Immature natural killer cell (primary cell): ENCODE measurements around the gene FRMPD4. TPM values are rescaled to one million over a fixed set of nuclear protein-coding genes. Genes with fewer than 3 reads are reported as not detected.

Source experiments
- DNase-seq, 3 donors: peaks; one replicate each; pipeline ENCODE4 v3.0.0; 2022; ENCODE audit warnings: mixed read lengths in 1 of 3
- H3K27ac Mint-ChIP-seq, 6 donors: one replicate each; pipeline ENCODE4 v1.8.0; 2020; ENCODE audit warnings: mixed read lengths in 6 of 6, mild to moderate bottlenecking in 5 of 6, inconsistent platforms in 4 of 6, moderate library complexity in 3 of 6
- H3K27me3 Mint-ChIP-seq, 3 donors: one replicate each; pipeline ENCODE4 v1.8.0; 2020 to 2021; ENCODE audit warnings: low read depth in 3 of 3, mild to moderate bottlenecking in 3 of 3, mixed read lengths in 3 of 3, moderate library complexity in 3 of 3, inconsistent platforms in 1 of 3
- H3K36me3 Mint-ChIP-seq, 3 donors: one replicate each; pipeline ENCODE4 v1.8.0; 2020; ENCODE audit warnings: mixed read lengths in 3 of 3, inconsistent platforms in 2 of 3, mild to moderate bottlenecking in 2 of 3
- H3K4me1 Mint-ChIP-seq, 2 donors: one replicate each; pipeline ENCODE4 v1.8.0; 2020; ENCODE audit warnings: inconsistent platforms in 2 of 2, mild to moderate bottlenecking in 2 of 2, mixed read lengths in 2 of 2, moderate library complexity in 1 of 2
- H3K4me3 Mint-ChIP-seq, 5 donors: one replicate each; pipeline ENCODE4 v1.8.0; 2020; ENCODE audit warnings: mild to moderate bottlenecking in 5 of 5, mixed read lengths in 5 of 5, inconsistent platforms in 3 of 5, moderate library complexity in 3 of 5
- H3K9me3 Mint-ChIP-seq, 6 donors: one replicate each; pipeline ENCODE4 v1.8.0; 2020; ENCODE audit warnings: mild to moderate bottlenecking in 6 of 6, mixed read lengths in 6 of 6, inconsistent platforms in 4 of 6, moderate library complexity in 3 of 6
- polyA plus RNA-seq, 3 donors: library from polyadenylated mRNA; unstranded; fragments of 300-500 nt; fragmentation: Illumina TruSeq; gene quantifications; one replicate each; pipeline ENCODE4 v1.2.3, GENCODE V29; 2021

Gene FRMPD4
- polyA plus RNA-seq, 3 donors from 2014 or later: not detected

DNA sequence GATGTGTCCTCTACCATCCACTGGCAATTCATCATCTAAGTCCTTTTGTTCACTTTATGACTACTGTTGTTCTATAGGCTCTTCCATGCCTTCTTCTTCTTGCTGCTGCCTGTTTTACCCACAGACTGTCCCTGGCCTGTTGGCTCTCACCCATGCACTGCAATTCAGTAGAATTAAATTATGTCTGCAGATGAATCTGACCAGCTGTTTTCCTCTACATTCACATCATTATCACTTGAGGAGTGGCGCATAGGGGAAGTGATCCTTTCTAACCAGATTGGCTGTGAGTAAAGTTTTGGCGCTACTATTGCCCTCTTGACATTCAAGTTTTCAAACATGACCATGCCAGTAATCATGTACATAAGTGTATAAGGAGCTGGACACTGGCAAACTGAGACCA, 91.7 kb downstream of the FRMPD4 start:
- peaks cover 0 to 8% (median 2%) of the 10 kb centered on the region in 3 donors for H3K27me3 Mint-ChIP-seq
- no peak overlapping the region for H3K27ac Mint-ChIP-seq
- no peaks in the 10 kb centered on the region for H3K36me3 Mint-ChIP-seq

DNA sequence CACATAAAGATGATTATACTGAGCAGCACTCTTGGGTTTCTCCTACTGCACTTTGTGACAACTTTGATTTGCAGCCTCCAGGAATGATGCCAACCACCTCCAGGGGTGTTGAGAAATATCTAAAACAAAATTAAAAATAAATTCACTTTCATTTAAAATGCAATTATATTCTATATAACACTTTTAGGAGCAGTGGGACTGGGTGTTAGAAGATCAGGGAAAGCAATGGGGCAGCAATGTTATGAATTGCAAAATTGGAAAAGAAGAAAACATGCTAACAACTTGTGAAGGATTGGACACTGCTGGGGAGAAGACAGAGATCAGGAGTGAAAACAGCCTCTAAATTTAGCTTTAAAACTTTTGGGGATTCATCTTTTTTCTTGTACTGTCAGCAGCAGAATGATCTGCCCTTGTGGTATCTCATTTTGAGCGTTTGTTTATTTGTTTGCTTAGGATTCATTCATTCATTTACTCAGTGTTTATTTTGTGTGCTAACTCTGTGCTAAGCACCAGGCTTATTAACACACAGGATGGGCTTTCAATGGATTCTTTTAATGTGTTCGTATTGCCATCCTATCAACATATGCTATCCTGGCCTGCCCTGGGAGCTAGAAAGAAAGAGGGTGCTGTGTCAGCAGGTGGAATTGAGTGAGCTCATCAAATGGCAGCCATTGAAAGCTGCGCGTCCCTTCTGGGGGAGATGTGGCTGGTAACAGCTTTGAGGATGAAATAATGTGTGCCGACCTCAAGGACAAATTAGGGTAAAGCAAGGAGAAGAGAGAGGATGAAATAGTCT, 96.5 kb downstream of the FRMPD4 start:
- no peaks in the 10 kb centered on the region for H3K36me3 Mint-ChIP-seq
- DNase-seq: no peak
- H3K9me3 Mint-ChIP-seq: peaks cover 0 to 2% (median 0%) of the 10 kb centered on the region in 6 donors
- H3K4me1 Mint-ChIP-seq: no peaks in the 10 kb centered on the region
- H3K27me3 Mint-ChIP-seq: peaks cover 0 to 8% (median 2%) of the 10 kb centered on the region in 3 donors
- no peak overlapping the region for H3K4me3 Mint-ChIP-seq
- no peak overlapping the region for H3K27ac Mint-ChIP-seq

More for the DNA sequence above, 91.7 kb downstream of the FRMPD4 start:
- no peaks in the 10 kb centered on the region for H3K4me1 Mint-ChIP-seq
- H3K9me3 Mint-ChIP-seq: peaks cover 0 to 1% (median 0%) of the 10 kb centered on the region in 6 donors
- no peak for DNase-seq
- no peak overlapping the region for H3K4me3 Mint-ChIP-seq

DNA sequence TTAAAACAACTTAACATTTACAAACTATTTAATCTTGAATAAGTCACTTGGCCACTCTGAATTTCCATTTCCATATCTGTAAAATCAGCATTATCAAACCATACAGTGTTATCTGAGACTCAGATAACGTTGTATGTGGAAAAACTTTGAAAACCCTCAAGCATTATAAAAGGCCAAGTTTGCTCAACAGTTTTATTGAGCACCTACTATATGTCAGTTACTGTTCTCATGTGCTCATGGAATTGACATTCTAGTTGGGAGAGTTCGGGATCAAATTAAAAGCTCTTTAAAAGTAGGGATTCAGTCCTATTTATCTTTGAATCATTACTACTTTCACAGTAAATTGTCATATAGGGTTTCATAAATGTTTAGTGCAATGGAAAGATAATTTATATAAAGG, 97.9 kb downstream of the FRMPD4 start:
- peaks cover 0 to 4% (median 2%) of the 10 kb centered on the region in 3 donors for H3K27me3 Mint-ChIP-seq
- no peaks in the 10 kb centered on the region for H3K4me1 Mint-ChIP-seq
- DNase-seq: no peak
- H3K36me3 Mint-ChIP-seq: no peaks in the 10 kb centered on the region
- H3K27ac Mint-ChIP-seq: no peak overlapping the region
- no peak overlapping the region for H3K4me3 Mint-ChIP-seq
- H3K9me3 Mint-ChIP-seq: peaks cover 0 to 2% (median 0%) of the 10 kb centered on the region in 6 donors

DNA sequence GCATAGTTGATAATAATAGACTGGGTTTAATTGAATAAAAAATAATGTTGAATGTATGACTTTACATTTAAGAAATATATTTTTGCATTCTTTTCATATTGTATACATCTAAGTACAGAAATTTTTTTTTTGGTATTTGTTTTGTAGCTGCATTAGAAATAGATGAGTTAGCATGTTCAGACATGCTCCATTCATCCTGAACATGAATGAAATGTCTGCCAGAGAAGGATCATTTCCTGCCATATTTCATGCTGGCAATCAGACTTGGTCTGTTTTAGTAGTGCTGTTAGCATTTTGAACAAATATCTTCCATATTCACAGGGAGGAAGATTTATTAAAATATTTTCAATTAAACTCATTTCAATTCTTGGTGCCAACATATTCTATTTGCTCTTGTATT, 98.9 kb downstream of the FRMPD4 start:
- no peak for DNase-seq
- Mint-ChIP-seq H3K36me3 (no peaks in the 10 kb centered on the region), H3K4me3 (no peak overlapping the region), H3K9me3 (peaks cover 0 to 2% (median 0%) of the 10 kb centered on the region in 6 donors), H3K27me3 (peaks cover 0 to 3% (median 2%) of the 10 kb centered on the region in 3 donors), H3K4me1 (no peaks in the 10 kb centered on the region), H3K27ac (no peak overlapping the region)

DNA sequence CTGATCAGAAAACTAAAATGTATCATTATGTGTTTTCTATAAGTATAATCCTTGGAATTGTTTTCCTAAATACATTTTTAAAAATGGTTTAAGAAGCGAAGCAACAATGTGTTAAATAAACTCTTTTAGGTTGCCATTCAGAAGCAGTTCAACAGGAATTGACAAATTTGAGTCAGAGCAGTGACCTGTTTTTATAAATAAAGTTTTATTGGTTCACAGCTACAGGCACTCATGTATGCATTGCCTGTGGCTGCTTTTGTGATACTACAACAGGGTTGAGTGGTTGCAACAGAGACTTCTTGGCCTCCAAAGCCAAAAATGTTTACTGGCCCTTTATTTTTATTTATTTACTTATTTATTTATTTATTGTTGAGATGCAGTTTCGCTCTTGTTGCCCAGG, 99.5 kb downstream of the FRMPD4 start:
- H3K36me3 Mint-ChIP-seq: no peaks in the 10 kb centered on the region
- H3K27me3 Mint-ChIP-seq: peaks cover 0 to 3% (median 2%) of the 10 kb centered on the region in 3 donors
- DNase-seq: no peak
- no peak overlapping the region for H3K27ac Mint-ChIP-seq
- H3K4me3 Mint-ChIP-seq: no peak overlapping the region
- H3K4me1 Mint-ChIP-seq: no peaks in the 10 kb centered on the region
- peaks cover 0 to 2% (median 0%) of the 10 kb centered on the region in 6 donors for H3K9me3 Mint-ChIP-seq

DNA sequence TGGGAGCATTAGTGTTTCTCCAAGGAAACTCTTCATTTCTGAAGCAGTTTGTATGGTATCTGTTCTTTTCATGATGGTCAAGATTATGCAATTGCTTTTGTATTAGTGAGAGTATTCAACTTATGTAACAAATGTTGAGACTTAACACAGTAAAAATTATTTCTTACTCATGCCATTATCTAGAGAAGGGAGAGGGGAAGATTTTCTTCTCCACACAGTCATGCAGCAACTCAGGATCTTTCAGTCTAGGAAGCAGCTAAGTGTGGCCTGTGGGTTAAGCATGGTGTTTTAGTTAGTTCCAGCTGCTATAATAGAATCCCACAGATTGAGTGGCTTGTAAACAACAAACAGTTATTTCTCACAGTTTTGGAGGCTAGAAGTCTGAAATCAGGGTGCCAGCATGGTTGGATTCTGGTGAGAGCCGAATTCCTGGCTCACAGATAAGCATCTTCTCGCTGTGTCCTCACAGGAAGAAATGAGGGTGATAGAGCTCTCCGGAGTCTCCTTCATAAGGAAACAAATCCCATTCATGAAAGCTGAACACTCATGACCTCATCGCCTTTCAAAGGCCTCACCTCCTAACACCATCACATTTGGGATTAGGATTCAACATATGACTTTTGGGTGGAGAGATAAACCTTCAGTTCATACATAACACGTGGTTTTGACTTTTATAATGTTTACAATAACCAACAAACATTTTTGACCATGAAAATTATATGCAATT, 101.2 kb downstream of the FRMPD4 start:
- Mint-ChIP-seq H3K27ac (no peak overlapping the region), H3K27me3 (no peaks in the 10 kb centered on the region), H3K9me3 (peaks cover 0 to 2% (median 0%) of the 10 kb centered on the region in 6 donors), H3K4me3 (no peak overlapping the region), H3K4me1 (no peaks in the 10 kb centered on the region), H3K36me3 (no peaks in the 10 kb centered on the region)
- no peak for DNase-seq

DNA sequence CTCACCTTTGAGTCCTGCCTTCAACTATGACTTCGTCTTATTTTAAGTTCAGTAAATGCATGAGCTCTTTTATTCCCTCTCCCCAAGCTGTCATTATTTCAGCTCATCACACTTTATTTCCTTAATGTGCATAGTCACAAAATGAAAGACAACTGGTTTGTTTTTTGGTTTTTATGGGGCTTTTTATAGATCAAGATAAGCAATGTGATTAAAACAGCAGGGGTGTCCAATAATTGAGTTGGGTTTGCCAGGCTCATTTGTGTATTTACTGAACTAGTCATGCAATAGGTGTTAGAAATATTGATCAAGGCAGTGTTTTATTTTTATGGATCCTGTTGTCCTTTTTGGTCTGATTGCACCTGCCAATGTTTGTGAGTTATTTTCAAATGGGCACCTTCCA, 102.2 kb downstream of the FRMPD4 start:
- H3K27me3 Mint-ChIP-seq: no peaks in the 10 kb centered on the region
- H3K36me3 Mint-ChIP-seq: no peaks in the 10 kb centered on the region
- H3K9me3 Mint-ChIP-seq: peaks cover 0 to 2% (median 0%) of the 10 kb centered on the region in 6 donors
- no peak overlapping the region for H3K27ac Mint-ChIP-seq
- DNase-seq: no peak
- H3K4me1 Mint-ChIP-seq: no peaks in the 10 kb centered on the region
- H3K4me3 Mint-ChIP-seq: no peak overlapping the region

DNA sequence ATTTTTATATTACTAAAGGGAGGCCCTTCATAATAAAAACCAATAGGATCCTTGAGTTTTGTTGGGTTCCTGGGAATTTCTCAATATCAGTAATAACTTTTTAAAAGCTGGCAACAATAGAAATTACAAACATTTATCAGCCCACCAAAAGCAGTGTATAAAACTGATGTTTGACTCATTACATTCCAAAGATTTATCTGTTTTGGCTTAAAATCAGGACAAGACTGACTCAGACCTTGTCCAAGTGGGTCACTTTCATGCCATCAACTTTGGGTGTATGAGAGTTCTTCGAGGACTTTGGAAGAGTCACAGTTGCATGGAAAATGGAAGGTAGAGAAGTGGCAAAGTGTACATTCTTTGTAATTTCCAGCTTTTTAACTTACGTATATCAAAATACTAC, 102.8 kb downstream of the FRMPD4 start:
- Mint-ChIP-seq H3K9me3 (peaks cover 0 to 2% (median 0%) of the 10 kb centered on the region in 6 donors), H3K27me3 (no peaks in the 10 kb centered on the region), H3K4me1 (no peaks in the 10 kb centered on the region), H3K36me3 (no peaks in the 10 kb centered on the region), H3K4me3 (no peak overlapping the region), H3K27ac (no peak overlapping the region)
- DNase-seq: no peak

DNA sequence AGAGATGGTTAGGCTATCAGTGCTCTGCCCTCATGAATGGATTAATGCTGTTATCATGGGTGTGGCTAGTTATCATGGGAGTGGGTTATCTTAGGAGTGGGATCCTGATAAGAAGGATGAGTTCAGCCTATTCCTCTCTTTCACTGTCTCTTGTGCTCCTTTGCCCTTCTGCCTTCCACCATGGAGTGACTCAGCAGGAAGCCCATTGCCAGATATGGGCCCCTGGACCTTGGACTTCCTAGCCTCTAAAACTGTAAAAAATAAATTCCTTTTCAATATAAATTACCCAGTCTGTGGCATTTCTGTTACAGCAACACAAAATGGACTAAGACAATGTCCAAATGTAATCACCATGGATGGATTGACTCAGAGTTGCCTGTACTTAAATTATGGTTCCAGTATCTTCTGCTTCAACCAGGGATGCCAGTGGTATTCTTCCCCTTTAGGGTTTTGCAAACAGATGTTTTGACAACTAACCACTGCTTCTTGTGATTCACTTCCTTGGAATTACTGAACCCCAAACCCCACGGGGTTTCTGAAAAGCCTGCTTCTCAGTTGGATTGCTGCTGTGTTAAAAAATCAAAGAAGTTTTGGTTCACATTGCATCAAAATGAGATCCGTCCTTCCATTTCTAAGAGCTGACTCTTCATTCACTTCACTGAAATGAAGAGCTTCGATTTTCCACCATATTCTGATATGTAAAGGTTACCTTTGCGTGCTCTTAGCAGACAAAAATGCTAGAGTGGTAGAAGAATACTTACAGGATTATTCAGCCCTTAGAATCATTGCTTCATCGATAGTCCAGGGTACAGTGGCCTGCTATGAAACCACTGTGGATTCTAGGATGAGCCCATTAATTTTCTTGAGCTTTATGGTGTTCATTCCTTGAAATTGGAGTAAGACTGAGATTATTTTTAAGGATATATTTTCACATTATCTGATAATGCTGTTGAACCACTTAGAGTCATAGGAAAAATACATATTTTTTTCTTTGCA, 107.7 kb downstream of the FRMPD4 start:
- peaks cover 0 to 2% (median 0%) of the 10 kb centered on the region in 3 donors for H3K27me3 Mint-ChIP-seq
- H3K36me3 Mint-ChIP-seq: no peaks in the 10 kb centered on the region
- no peaks in the 10 kb centered on the region for H3K4me1 Mint-ChIP-seq
- H3K4me3 Mint-ChIP-seq: no peak overlapping the region
- peaks cover 0 to 1% (median 0%) of the 10 kb centered on the region in 6 donors for H3K9me3 Mint-ChIP-seq
- no peak for DNase-seq
- H3K27ac Mint-ChIP-seq: no peak overlapping the region

DNA sequence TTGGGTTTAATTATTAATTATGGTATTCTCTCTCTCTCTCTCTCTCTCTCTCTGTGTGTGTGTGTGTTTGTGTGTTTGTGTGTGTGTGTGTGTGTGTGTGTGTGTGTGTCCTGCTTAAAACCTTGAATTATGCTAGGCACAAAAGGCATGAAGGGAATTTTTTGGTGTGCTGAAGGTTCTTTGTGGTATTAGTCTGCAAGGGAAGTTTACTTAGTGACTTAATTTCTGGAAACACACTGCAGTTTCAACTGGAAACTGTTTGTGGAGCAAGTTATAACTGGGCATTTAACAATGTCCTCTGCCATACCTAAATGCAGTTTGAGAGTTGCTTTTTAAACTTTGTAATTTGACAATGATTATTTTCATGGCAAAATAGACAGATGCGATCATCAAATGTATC, 111.7 kb downstream of the FRMPD4 start:
- H3K4me1 Mint-ChIP-seq: no peaks in the 10 kb centered on the region
- H3K4me3 Mint-ChIP-seq: no peak overlapping the region
- no peak overlapping the region for H3K27ac Mint-ChIP-seq
- no peak for DNase-seq
- H3K27me3 Mint-ChIP-seq: peaks cover 3 to 5% (median 4%) of the 10 kb centered on the region in 3 donors
- no peaks in the 10 kb centered on the region for H3K36me3 Mint-ChIP-seq
- peaks cover 0 to 5% (median under 1%) of the 10 kb centered on the region in 6 donors for H3K9me3 Mint-ChIP-seq

DNA sequence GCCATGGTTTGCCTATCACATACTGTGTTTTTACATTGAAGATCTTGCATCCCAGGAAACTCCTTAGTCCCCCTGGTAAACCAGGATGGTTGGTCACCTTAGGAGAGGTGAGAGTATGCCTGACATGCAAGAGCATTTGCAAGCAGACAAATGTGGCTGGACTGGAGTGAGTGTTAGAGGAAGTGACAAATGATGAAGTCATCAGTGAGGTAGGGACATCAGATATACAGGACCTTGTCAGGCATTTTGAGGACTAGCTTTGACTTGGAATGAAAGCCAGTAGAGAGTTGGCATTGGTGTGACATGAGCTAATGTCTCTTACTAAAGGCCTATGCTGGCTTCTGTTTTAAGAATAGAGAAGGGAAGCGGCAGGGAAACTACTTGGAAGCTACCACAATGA, 124.9 kb downstream of the FRMPD4 start:
- H3K27ac Mint-ChIP-seq: no peak overlapping the region
- no peak for DNase-seq
- no peak overlapping the region for H3K4me3 Mint-ChIP-seq
- H3K27me3 Mint-ChIP-seq: peaks cover 0 to 4% (median 0%) of the 10 kb centered on the region in 3 donors
- no peaks in the 10 kb centered on the region for H3K4me1 Mint-ChIP-seq
- no peaks in the 10 kb centered on the region for H3K36me3 Mint-ChIP-seq
- peaks cover 0 to 5% (median 0%) of the 10 kb centered on the region in 6 donors for H3K9me3 Mint-ChIP-seq

DNA sequence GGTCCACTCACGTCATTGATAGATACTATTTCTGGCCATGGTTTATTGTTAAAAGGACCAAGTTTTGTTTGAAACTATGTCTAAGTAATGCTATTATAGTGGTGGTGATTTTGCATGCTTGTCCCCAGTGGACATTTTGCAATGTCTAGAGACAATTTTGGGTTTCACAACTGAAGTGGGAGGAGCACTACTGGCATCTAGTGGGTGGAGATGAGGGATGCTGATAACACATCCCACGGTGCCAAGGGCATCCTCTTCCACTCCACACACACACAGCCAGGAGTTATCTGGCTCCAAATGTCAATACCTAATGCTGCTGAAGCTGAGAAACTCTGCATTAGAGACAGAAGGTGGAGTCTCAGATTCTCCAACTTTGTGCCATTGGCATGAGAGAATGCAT, 131.2 kb downstream of the FRMPD4 start:
- Mint-ChIP-seq H3K4me3 (no peak overlapping the region), H3K9me3 (peaks cover 0 to 2% (median 0%) of the 10 kb centered on the region in 6 donors), H3K27ac (no peak overlapping the region), H3K36me3 (no peaks in the 10 kb centered on the region), H3K4me1 (no peaks in the 10 kb centered on the region), H3K27me3 (peaks cover 0 to 2% (median 0%) of the 10 kb centered on the region in 3 donors)
- no peak for DNase-seq

DNA sequence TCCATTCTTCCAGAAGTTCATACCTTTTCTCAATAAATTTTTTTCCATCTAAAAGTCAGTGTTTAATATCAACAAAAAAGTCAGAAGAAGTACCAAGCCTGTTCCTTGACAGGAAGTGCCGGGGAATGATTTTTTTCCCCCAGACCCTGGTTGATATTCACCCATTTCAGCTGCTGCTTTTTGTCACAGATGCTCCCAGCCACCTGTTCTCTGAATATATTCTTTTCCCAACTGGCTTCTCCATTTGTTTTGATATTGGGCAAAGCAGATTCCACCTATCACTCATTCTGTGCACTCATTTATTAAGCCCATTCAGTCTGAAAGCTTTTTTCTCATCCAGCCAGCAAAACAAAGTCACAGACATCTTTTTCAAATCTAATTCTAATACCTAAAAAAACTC, 139.9 kb downstream of the FRMPD4 start:
- H3K27ac Mint-ChIP-seq: no peak overlapping the region
- H3K9me3 Mint-ChIP-seq: peaks cover 0 to 2% (median 0%) of the 10 kb centered on the region in 6 donors
- H3K36me3 Mint-ChIP-seq: no peaks in the 10 kb centered on the region
- peaks cover 0 to 6% (median 0%) of the 10 kb centered on the region in 3 donors for H3K27me3 Mint-ChIP-seq
- no peaks in the 10 kb centered on the region for H3K4me1 Mint-ChIP-seq
- no peak for DNase-seq
- H3K4me3 Mint-ChIP-seq: no peak overlapping the region
